ENCODE results near the gene HTR7.
A peak's percentile ranks its signal among the peaks of the same experiment; 100 is the strongest.

Gene HTR7

GRCh38 chr10:90800232-90800796, 57.5 kb downstream of the HTR7 start:
- no peak for DNase-seq

- DNase-seq = no peak
Measured at GRCh38 chr10:90799172-90799571, 58.7 kb downstream of the HTR7 start.

- no peak for DNase-seq
Measured at GRCh38 chr10:90798482-90798881, 59.4 kb downstream of the HTR7 start.

GRCh38 chr10:90790422-90790821, 67.4 kb downstream of the HTR7 start:
- no peak for DNase-seq

GRCh38 chr10:90788968-90789367, 68.9 kb downstream of the HTR7 start:
- no peak for DNase-seq

GRCh38 chr10:90788199-90788491, 69.7 kb downstream of the HTR7 start:
- no peak for DNase-seq

- no peak for DNase-seq
Measured at GRCh38 chr10:90787393-90788198, 70.2 kb downstream of the HTR7 start.

- DNase-seq = no peak
Measured at GRCh38 chr10:90785782-90786181, 72.1 kb downstream of the HTR7 start.

GRCh38 chr10:90784771-90785170, 73.1 kb downstream of the HTR7 start:
- DNase-seq = no peak

- no peak for DNase-seq
Measured at GRCh38 chr10:90780488-90780887, 77.4 kb downstream of the HTR7 start.

GRCh38 chr10:90779548-90779947, 78.3 kb downstream of the HTR7 start:
- no peak for DNase-seq

- DNase-seq = no peak
Measured at GRCh38 chr10:90777621-90778020, 80.2 kb downstream of the HTR7 start.

- DNase-seq = no peak
Measured at GRCh38 chr10:90775351-90776028, 82.3 kb downstream of the HTR7 start.

- DNase-seq = no peak
Measured at GRCh38 chr10:90769946-90770841, 87.6 kb downstream of the HTR7 start.

GRCh38 chr10:90751107-90751997, 106.5 kb downstream of the HTR7 start:
- DNase-seq = peak; percentile 35

- no peak for DNase-seq
Measured at GRCh38 chr10:90746829-90747228, 111.0 kb downstream of the HTR7 start.

- no peak for DNase-seq
Measured at GRCh38 chr10:90745565-90745964, 112.3 kb downstream of the HTR7 start.

GRCh38 chr10:90743291-90743690, 114.5 kb downstream of the HTR7 start:
- DNase-seq = no peak

GRCh38 chr10:90741926-90742565, 115.8 kb downstream of the HTR7 start:
- DNase-seq = no peak

- no peak for DNase-seq
Measured at GRCh38 chr10:90740265-90740664, 117.6 kb downstream of the HTR7 start.

- no peak for DNase-seq
Measured at GRCh38 chr10:90738885-90739284, 119.0 kb downstream of the HTR7 start.

- DNase-seq = no peak
Measured at GRCh38 chr10:90734415-90734814, 123.4 kb downstream of the HTR7 start.
